ENCODE results near the gene PYROXD2. TPM values are rescaled to one million over a fixed set of nuclear protein-coding genes. Genes with fewer than 3 reads are reported as not detected.

The PYROXD2 gene
- total RNA-seq: 10 to 100 TPM; 11.9 to 37.1 (median 26.9) TPM
- polyA plus RNA-seq: 1 to 10 TPM; 5.6 TPM
- 8.6 reads per million, percentile 33 among the genes with 10 or more reads in this experiment for total RNA-seq

DNA sequence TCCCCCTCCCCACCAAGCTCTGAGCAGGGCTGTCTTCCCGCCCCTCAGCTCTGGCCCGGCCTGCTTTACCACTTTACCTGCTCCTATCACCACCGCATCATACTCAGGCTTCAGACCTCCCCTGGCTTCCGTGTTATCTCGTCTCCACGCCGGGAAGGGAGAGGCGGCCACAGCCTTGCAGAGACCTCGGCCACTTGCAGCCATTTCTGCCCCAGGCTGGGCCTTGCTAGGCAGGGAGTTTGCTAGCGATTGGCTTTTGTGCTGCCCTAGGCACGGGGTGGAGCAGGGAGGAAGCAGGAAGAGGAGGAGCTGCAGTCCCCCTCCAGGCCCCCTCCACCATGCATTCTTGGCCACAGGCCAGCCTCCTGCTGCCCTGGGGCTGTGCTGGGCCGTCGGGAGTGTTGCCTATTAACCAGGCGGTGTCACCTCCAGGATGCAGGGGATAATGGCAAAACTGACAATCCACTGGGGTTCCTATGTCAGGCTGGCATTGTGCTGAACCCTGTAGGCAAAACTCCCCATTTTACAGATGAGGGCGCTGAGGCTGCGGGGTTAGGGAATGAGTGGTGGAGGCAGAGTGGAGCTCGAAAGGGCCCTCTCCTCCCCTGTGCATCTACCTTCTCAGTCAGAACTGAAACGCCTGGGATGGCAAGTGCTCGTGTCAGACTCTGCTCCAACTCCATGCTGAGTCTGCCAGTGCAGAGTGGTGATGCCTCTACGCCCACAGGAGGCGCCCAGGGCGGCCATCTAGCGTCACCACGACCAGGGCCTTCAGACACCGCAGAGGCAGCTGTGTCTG lies at the start of gene PYROXD2:
TSS of gene PYROXD2 (minus strand) at position 251 of the 799 bp plus-strand sequence. CDS start at position 204, 47 bp downstream.
- no peaks in the 10 kb centered on the region for H3K9me3 ChIP-seq (ENCODE audit: control insufficient read depth in 2 of 3, low read length in 3 of 3)
- ChIA-PET POLR2A (interaction anchor here (0.8 to 1.3 kb wide), 4 partner anchors 8 to 31 kb away, joined by 3 to 5 read pairs (median 4); no protein-coding TSS in a partner anchor), CTCF (no interaction called here)
- Mint-ChIP-seq H3K4me3 (peak within 1 kb of the TSS; percentile 90 to 99 (median 96)), H3K4me1 (peaks cover 12 to 42% (median 25%) of the 10 kb centered on the region in 7 donors), H3K27me3 (no peaks in the 10 kb centered on the region), H3K27ac (peak within 1 kb of the TSS; percentile 85 to 98 (median 94)), H3K9me3 (no peaks in the 10 kb centered on the region), H3K36me3 (peaks cover 0 to 11% (median 4%) of the 10 kb centered on the region in 5 donors)
- H3K4me3 ChIP-seq (ENCODE audit: low read length): peak within 1 kb of the TSS; percentile 58
- DNase-seq (peak in 8 of 9 donors; percentile 28 to 74 (median 56)), ATAC-seq (peak; percentile 86)
- H3K36me3 ChIP-seq (ENCODE audit: control insufficient read depth in 2 of 3, insufficient read depth in 3 of 3, low read length in 3 of 3): peaks cover 0 to 35% (median 7%) of the 10 kb centered on the region in 3 experiments
- intact Hi-C loops (cut with micrococcal nuclease): loop anchor here in 1 of 2 donors (1.0 kb wide), 2 partner anchors 31 to 281 kb away; partner anchors contain the start of genes HPS1 and R3HCC1L
- peaks cover 0 to 13% of the 10 kb centered on the region in 2 donors for H3K4me1 ChIP-seq (ENCODE audit: control insufficient read depth in 2 of 2, insufficient read depth in 2 of 2, low read length in 2 of 2)
- H3K27me3 ChIP-seq (ENCODE audit: control insufficient read depth in 2 of 2, insufficient read depth in 2 of 2, low read length in 2 of 2): no peaks in the 10 kb centered on the region
- H3K27ac ChIP-seq (ENCODE audit: low read depth, low read length): peak within 1 kb of the TSS; percentile 69

DNA sequence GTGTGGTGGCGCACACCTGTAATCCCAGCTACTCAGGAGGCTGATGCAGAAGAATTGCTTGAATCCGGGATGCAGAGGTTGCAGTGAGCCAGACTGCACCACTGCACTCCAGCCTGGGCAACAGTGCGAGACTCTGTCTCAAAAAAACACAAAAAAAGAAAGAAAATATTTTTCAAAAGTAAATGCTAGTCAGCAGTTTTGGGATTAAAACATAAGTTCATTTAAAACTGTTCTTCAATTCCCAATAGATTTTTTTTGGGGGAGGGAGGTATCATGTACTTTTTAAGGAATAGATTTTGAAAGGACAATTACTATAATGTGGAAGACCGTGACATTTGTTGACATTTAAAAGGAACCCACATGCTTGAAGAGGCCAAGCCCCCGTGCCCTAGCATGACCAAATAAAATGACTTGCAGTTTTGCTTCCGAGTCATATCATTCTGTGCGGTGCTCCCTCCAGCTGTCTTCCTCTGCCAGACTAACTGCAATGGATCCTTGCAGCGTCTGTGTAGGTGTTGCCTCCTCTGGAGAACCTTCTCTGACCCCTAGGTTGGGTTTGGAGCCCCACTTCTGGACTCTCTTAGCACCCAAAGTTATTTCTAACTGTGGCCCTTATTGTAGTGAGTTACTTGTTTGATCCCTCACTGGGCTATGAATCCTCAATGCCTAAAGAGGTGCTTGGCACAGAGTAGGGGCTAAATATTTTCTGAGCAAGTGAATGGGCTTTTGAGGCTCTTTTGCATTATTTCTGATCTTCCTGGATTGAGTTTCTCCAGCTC lies 49.2 kb upstream of the PYROXD2 start:
- CTCF ChIA-PET: no interaction called here
- no peaks in the 10 kb centered on the region for H3K36me3 ChIP-seq (ENCODE audit: control insufficient read depth in 2 of 3, insufficient read depth in 3 of 3, low read length in 3 of 3)
- H3K27me3 ChIP-seq (ENCODE audit: control insufficient read depth in 2 of 2, insufficient read depth in 2 of 2, low read length in 2 of 2): no peaks in the 10 kb centered on the region
- H3K4me1 ChIP-seq (ENCODE audit: control insufficient read depth in 2 of 2, insufficient read depth in 2 of 2, low read length in 2 of 2): no peaks in the 10 kb centered on the region
- intact Hi-C loops (cut with micrococcal nuclease): no loop called here
- Mint-ChIP-seq H3K27ac (no peak overlapping the region), H3K27me3 (peaks cover 0 to 25% (median 10%) of the 10 kb centered on the region in 5 donors), H3K9me3 (peaks cover 0 to 2% (median 0%) of the 10 kb centered on the region in 11 donors), H3K4me1 (peaks cover 0 to 12% (median 6%) of the 10 kb centered on the region in 7 donors), H3K36me3 (no peaks in the 10 kb centered on the region), H3K4me3 (no peak overlapping the region)
- DNase-seq: no peak
- POLR2A ChIA-PET: interaction anchor here (0.6 kb wide), 1 partner anchor 1304 kb away, joined by 7 read pairs; no protein-coding TSS in a partner anchor
- H3K9me3 ChIP-seq (ENCODE audit: control insufficient read depth in 2 of 3, low read length in 3 of 3): no peaks in the 10 kb centered on the region
- H3K4me3 ChIP-seq (ENCODE audit: low read length): no peak overlapping the region
- no peak overlapping the region for H3K27ac ChIP-seq (ENCODE audit: low read depth, low read length)
- ATAC-seq: no peak

DNA sequence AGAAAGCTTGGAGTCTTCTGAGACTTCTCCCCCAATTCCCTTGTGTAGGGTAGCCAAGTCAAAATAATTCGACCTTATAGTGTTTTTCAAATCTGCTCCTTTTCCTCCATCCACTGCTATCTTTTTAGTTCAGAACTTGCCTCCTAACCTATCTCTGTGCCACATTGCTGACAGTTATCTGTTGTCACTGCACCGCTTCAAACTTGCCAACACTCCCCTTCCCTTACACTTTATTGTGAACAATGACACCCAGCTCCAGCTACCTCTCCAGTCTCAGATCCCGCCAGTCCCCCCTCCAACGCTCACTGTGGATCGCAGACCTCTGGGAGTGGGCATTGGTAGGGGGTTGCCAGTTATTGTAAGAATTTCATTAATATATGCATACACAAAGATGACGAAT lies 48.0 kb upstream of the PYROXD2 start:
- Histone ChIP-seq H3K4me3 (ENCODE audit: low read length) (no peak overlapping the region), H3K27me3 (ENCODE audit: control insufficient read depth in 2 of 2, insufficient read depth in 2 of 2, low read length in 2 of 2) (no peaks in the 10 kb centered on the region), H3K9me3 (ENCODE audit: control insufficient read depth in 2 of 3, low read length in 3 of 3) (no peaks in the 10 kb centered on the region), H3K4me1 (ENCODE audit: control insufficient read depth in 2 of 2, insufficient read depth in 2 of 2, low read length in 2 of 2) (no peaks in the 10 kb centered on the region), H3K27ac (ENCODE audit: low read depth, low read length) (no peak overlapping the region), H3K36me3 (ENCODE audit: control insufficient read depth in 2 of 3, insufficient read depth in 3 of 3, low read length in 3 of 3) (no peaks in the 10 kb centered on the region)
- no peaks in the 10 kb centered on the region for H3K36me3 Mint-ChIP-seq
- H3K27ac Mint-ChIP-seq: no peak overlapping the region
- intact Hi-C loops (cut with micrococcal nuclease): no loop called here
- H3K27me3 Mint-ChIP-seq: peaks cover 4 to 18% (median 13%) of the 10 kb centered on the region in 5 donors
- H3K4me3 Mint-ChIP-seq: no peak overlapping the region
- ATAC-seq (no peak), DNase-seq (no peak)
- peaks cover 0 to 6% (median 5%) of the 10 kb centered on the region in 7 donors for H3K4me1 Mint-ChIP-seq
- ChIA-PET POLR2A (no interaction called here), CTCF (no interaction called here)
- no peaks in the 10 kb centered on the region for H3K9me3 Mint-ChIP-seq

GRCh38 chr10:98461500-98461842 lies 46.5 kb upstream of the PYROXD2 start:
- H3K36me3 Mint-ChIP-seq: no peaks in the 10 kb centered on the region
- no peaks in the 10 kb centered on the region for H3K36me3 ChIP-seq (ENCODE audit: control insufficient read depth in 2 of 3, insufficient read depth in 3 of 3, low read length in 3 of 3)
- no peak overlapping the region for H3K27ac ChIP-seq (ENCODE audit: low read depth, low read length)
- no peak overlapping the region for H3K27ac Mint-ChIP-seq
- ATAC-seq: no peak
- no peaks in the 10 kb centered on the region for H3K27me3 ChIP-seq (ENCODE audit: control insufficient read depth in 2 of 2, insufficient read depth in 2 of 2, low read length in 2 of 2)
- POLR2A ChIA-PET: no interaction called here
- no peak for DNase-seq
- H3K9me3 Mint-ChIP-seq: no peaks in the 10 kb centered on the region
- CTCF ChIA-PET: no interaction called here
- H3K4me1 Mint-ChIP-seq: peaks cover 0 to 1% (median 0%) of the 10 kb centered on the region in 7 donors
- no peaks in the 10 kb centered on the region for H3K4me1 ChIP-seq (ENCODE audit: control insufficient read depth in 2 of 2, insufficient read depth in 2 of 2, low read length in 2 of 2)
- intact Hi-C loops (cut with micrococcal nuclease): no loop called here
- no peak overlapping the region for H3K4me3 Mint-ChIP-seq
- peaks cover 7 to 25% (median 17%) of the 10 kb centered on the region in 5 donors for H3K27me3 Mint-ChIP-seq
- H3K9me3 ChIP-seq (ENCODE audit: control insufficient read depth in 2 of 3, low read length in 3 of 3): no peaks in the 10 kb centered on the region
- no peak overlapping the region for H3K4me3 ChIP-seq (ENCODE audit: low read length)

- Mint-ChIP-seq H3K27ac (no peak overlapping the region), H3K4me1 (peaks cover 0 to 1% (median 0%) of the 10 kb centered on the region in 7 donors), H3K36me3 (no peaks in the 10 kb centered on the region), H3K27me3 (peaks cover 7 to 25% (median 17%) of the 10 kb centered on the region in 5 donors), H3K9me3 (no peaks in the 10 kb centered on the region), H3K4me3 (no peak overlapping the region)
- POLR2A ChIA-PET: no interaction called here
- Histone ChIP-seq H3K4me3 (ENCODE audit: low read length) (no peak overlapping the region), H3K27me3 (ENCODE audit: control insufficient read depth in 2 of 2, insufficient read depth in 2 of 2, low read length in 2 of 2) (no peaks in the 10 kb centered on the region), H3K27ac (ENCODE audit: low read depth, low read length) (no peak overlapping the region), H3K36me3 (ENCODE audit: control insufficient read depth in 2 of 3, insufficient read depth in 3 of 3, low read length in 3 of 3) (no peaks in the 10 kb centered on the region), H3K4me1 (ENCODE audit: control insufficient read depth in 2 of 2, insufficient read depth in 2 of 2, low read length in 2 of 2) (no peaks in the 10 kb centered on the region), H3K9me3 (ENCODE audit: control insufficient read depth in 2 of 3, low read length in 3 of 3) (no peaks in the 10 kb centered on the region)
- intact Hi-C loops (cut with micrococcal nuclease): no loop called here
- CTCF ChIA-PET: no interaction called here
- DNase-seq (no peak), ATAC-seq (no peak)
Measured at GRCh38 chr10:98460837-98461499, 46.0 kb upstream of the PYROXD2 start.
